ENCODE results near the gene EID3. TPM values are rescaled to one million over a fixed set of nuclear protein-coding genes. Genes with fewer than 3 reads are reported as not detected.
A peak's percentile ranks its signal among the peaks of the same experiment; 100 is the strongest.

EID3 gene
- total and polyA plus RNA-seq, 10 of the 15 experiments (the other 5 are each of a cell fraction or from before 2014, with no cell fraction given), result 0.92 to 7.0 (median 4.3) TPM

DNA sequence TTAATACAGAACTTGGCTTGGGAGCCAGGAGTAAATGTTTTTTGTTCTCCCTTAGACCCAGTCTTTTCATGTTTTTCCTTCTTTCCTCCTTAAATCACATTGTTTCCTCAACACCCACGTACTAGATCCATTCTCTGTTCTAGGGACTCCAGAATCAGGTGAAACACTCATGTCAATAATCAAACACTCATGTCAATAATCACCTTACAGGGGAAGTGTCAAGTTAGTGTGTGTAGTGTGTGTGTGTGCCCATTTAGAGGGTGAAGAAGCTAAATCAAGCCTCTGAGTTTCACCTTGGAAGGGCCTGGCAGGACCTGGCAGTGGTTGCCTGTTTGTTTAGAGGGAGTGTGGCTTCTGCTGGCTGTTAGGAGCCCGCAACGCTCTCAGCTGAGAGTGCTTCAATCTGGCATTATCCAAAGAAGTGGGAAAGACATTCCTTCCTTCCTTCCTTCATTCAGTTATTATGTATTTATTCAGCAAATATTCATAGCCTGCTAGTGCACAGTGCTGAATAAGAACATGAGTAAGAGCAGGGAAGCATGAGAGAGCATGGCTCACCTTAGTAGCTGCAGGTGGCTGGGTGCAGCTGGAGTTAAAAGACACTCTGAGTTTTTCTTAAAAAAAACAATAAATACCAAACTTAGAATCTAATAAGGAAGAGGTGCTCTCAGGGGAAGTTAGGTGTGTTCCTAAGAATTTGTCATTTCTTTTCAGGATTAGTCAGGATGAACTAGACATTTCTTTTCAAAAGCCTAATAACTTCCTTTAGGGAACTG lies 17.6 kb upstream of the EID3 start:
- intact Hi-C loops (cut with micrococcal nuclease; ENCODE audit: unreplicated experiment), result loop anchor here (5.0 to 10.0 kb wide), 3 partner anchors 154 to 321 kb away; partner anchors contain the start of genes HCFC2 and TDG
- TF ChIP-seq MYC (IDR thresholded peaks at IDR 0.05; ENCODE audit: insufficient read depth, insufficient read length, insufficient replicate concordance, low read length, severe bottlenecking) (no peak), JUNB (IDR thresholded peaks at IDR 0.05) (0 out of 2 replicates have a peak, but pooled peaks have one; percentile 23), CHD2 (IDR thresholded peaks at IDR 0.05; ENCODE audit: borderline replicate concordance, low read depth, low read length) (no peak), YY1 (IDR thresholded peaks at IDR 0.05; ENCODE audit: low read depth, low read length) (no peak), ZSCAN29 (IDR thresholded peaks at IDR 0.05) (no peak), TCF7 (IDR thresholded peaks at IDR 0.05; ENCODE audit: borderline replicate concordance) (no peak), SMAD5 (IDR thresholded peaks at IDR 0.05; ENCODE audit: low read depth) (no peak), EED (IDR thresholded peaks at IDR 0.05; ENCODE audit: low read depth) (no peak), NFIC (IDR thresholded peaks at IDR 0.05; ENCODE audit: low read depth, low read length) (0 out of 2 replicates have a peak, but pooled peaks have one; percentile 6)
- TF ChIP-seq, protein P1, sequence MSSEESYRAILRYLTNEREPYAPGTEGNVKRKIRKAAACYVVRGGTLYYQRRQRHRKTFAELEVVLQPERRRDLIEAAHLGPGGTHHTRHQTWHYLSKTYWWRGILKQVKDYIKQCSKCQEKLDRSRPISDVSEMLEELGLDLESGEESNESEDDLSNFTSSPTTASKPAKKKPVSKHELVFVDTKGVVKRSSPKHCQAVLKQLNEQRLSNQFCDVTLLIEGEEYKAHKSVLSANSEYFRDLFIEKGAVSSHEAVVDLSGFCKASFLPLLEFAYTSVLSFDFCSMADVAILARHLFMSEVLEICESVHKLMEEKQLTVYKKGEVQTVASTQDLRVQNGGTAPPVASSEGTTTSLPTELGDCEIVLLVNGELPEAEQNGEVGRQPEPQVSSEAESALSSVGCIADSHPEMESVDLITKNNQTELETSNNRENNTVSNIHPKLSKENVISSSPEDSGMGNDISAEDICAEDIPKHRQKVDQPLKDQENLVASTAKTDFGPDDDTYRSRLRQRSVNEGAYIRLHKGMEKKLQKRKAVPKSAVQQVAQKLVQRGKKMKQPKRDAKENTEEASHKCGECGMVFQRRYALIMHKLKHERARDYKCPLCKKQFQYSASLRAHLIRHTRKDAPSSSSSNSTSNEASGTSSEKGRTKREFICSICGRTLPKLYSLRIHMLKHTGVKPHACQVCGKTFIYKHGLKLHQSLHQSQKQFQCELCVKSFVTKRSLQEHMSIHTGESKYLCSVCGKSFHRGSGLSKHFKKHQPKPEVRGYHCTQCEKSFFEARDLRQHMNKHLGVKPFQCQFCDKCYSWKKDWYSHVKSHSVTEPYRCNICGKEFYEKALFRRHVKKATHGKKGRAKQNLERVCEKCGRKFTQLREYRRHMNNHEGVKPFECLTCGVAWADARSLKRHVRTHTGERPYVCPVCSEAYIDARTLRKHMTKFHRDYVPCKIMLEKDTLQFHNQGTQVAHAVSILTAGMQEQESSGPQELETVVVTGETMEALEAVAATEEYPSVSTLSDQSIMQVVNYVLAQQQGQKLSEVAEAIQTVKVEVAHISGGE (CRISPR knock-in tag; IDR thresholded peaks at IDR 0.05), result no peak
- TF ChIP-seq, protein P2, sequence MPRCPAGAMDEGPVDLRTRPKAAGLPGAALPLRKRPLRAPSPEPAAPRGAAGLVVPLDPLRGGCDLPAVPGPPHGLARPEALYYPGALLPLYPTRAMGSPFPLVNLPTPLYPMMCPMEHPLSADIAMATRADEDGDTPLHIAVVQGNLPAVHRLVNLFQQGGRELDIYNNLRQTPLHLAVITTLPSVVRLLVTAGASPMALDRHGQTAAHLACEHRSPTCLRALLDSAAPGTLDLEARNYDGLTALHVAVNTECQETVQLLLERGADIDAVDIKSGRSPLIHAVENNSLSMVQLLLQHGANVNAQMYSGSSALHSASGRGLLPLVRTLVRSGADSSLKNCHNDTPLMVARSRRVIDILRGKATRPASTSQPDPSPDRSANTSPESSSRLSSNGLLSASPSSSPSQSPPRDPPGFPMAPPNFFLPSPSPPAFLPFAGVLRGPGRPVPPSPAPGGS (IDR thresholded peaks at IDR 0.05; ENCODE audit: borderline replicate concordance, insufficient read depth, low read depth, low read length, poor library complexity, severe bottlenecking), result no peak
- Histone ChIP-seq H3K4me3 (peak overlapping the region; percentile 89), H2AFZ (ENCODE audit: control insufficient read depth, low read depth, low read length) (peak overlapping the region; percentile 45), H3K27me3 (replicated peaks in 1 of 2; ENCODE audit: control insufficient read depth in 2 of 2, insufficient read depth in 2 of 2, low read length in 1 of 2) (no peaks in the 10 kb centered on the region), H3K36me3 (ENCODE audit: control insufficient read depth in 2 of 2, insufficient read depth in 2 of 2, low read length in 1 of 2) (no peaks in the 10 kb centered on the region), H3K27ac (ENCODE audit: control insufficient read depth, insufficient read depth) (peak overlapping the region; percentile 89), H3K9ac (ENCODE audit: control insufficient read depth, insufficient read depth, low read length) (peak overlapping the region; percentile 13), H4K20me1 (ENCODE audit: control insufficient read depth, insufficient read depth) (no peaks in the 10 kb centered on the region), H3K9me3 (replicated peaks; ENCODE audit: control insufficient read depth, insufficient read depth, low read length) (no peaks in the 10 kb centered on the region), H3K4me2 (ENCODE audit: control insufficient read depth, insufficient read depth) (peak overlapping the region; percentile 17), H3K79me2 (ENCODE audit: control insufficient read depth, insufficient read depth, low read length) (peaks cover 38% of the 10 kb centered on the region), H3K4me1 (ENCODE audit: control insufficient read depth, insufficient read depth, low read length) (peaks cover 8% of the 10 kb centered on the region)
- no peak for DNase-seq (ENCODE audit: low read depth, low spot score)
- POLR2A ChIA-PET, result interaction anchor here (0.9 to 4.7 kb wide), 6 partner anchors 9 to 444 kb away, joined by 3 to 56 read pairs (median 6); partner anchors contain the start of genes EID3 and NT5DC3
- FAIRE-seq, result no peak
- in situ Hi-C loops (cut with MboI), result no loop called here
- CTCF ChIA-PET, result interaction anchor here (1.0 to 4.1 kb wide), 6 partner anchors 10 to 147 kb away, joined by 3 to 24 read pairs (median 8); partner anchors contain the start of genes EID3, NFYB and TXNRD1
- 79% methylated on average over 3 of the region's 3 CpGs for WGBS (ENCODE audit: insufficient coverage, insufficient replicate concordance, low lambda C conversion rate, missing lambda C conversion rate)
- SMC1A ChIA-PET (ENCODE audit: uncharacterized antibody, unreplicated experiment), result interaction anchor here (1.1 to 8.1 kb wide), 4 partner anchors 9 to 359 kb away, joined by 3 to 58 read pairs (median 8); no protein-coding TSS in a partner anchor
- no peak for ATAC-seq
- TSS peak; percentile 86 for BruUV-seq (replicated peaks)
- RAD21 ChIA-PET (ENCODE audit: unreplicated experiment), result interaction anchor here (1.1 to 5.6 kb wide), 7 partner anchors 10 to 356 kb away, joined by 3 to 41 read pairs (median 9); partner anchors contain the start of genes EID3 and HSP90B1

Measured in GM12878 (cell line).